Measurements from ENCODE around the gene ERBB2. TPM values are rescaled to one million over a fixed set of nuclear protein-coding genes. Genes with fewer than 3 reads are reported as not detected.

The ERBB2 gene
- total and polyA plus RNA-seq, 2 of the 8 experiments (the other 6 are each of a cell fraction or from before 2014, with no cell fraction given): 183 to 394 TPM

- TF ChIP-seq HDAC6 (IDR thresholded peaks at IDR 0.05; ENCODE audit: low read depth, low read length) (no peak), RAD21 (IDR thresholded peaks at IDR 0.05 in 1 of 2, conservative IDR thresholded peaks at IDR 0.05 in 1 of 2; ENCODE audit: low read depth in 2 of 2, low read length in 2 of 2) (peak in 1 of 2 experiments; percentile 39; a peak in 3 of 4 replicates), BCL11A (IDR thresholded peaks at IDR 0.05; ENCODE audit: low read depth in 2 of 2, low read length in 2 of 2) (peak in 1 of 2 experiments; percentile 3)
These were observed 10.9 kb upstream of the ERBB2 start (continued) for GRCh38 chr17:39688945-39689344.
